CD4-positive, alpha-beta T cell (primary cell): Measurements from ENCODE around the gene ZEB1. TPM values are rescaled to one million over a fixed set of nuclear protein-coding genes. Genes with fewer than 3 reads are reported as not detected.

ENCODE experiments used
- ATAC-seq: fragments of 200-7000 bp; cut with Tn5 transposase; one replicate; pipeline ENCODE4 v1.10.0; 2022; ENCODE audit warnings: mild to moderate bottlenecking; ENCODE audit not compliant: poor library complexity
- CTCF ChIA-PET: fragments of 350-600 bp; sonication (Branson Sonifier 250); formaldehyde crosslinking; loops from one replicate; lab custom pipeline; 2021; ENCODE audit warnings: antibody characterized with exemption, inconsistent platforms; lab: Charles Lee
- POLR2A ChIA-PET: fragments of 350-600 bp; sonication (Branson Sonifier 250); formaldehyde crosslinking; loops from one replicate; lab custom pipeline; 2021; ENCODE audit warnings: antibody characterized with exemption, inconsistent platforms; lab: Charles Lee
- DNase-seq, 14 experiments: peaks; one replicate each; pipeline ENCODE4 v3.0.0-alpha.2; 2013 to 2020; ENCODE audit warnings: mixed read lengths in 2 of 14
- H3K27ac ChIP-seq, 2 donors: one replicate each; pipeline versions ENCODE4 v1.5.1 to v1.7.0; 2013; ENCODE audit warnings: low read length in 2 of 2, low read depth in 1 of 2, mild to moderate bottlenecking in 1 of 2
- H3K27me3 ChIP-seq, 2 experiments: 1 replicate in 1 of 2; 2 replicates in 1 of 2; pipeline versions ENCODE4 v1.6.1 to v1.7.0; 2013; ENCODE audit warnings: low read length in 2 of 2, control low read depth in 1 of 2, mild to moderate bottlenecking in 1 of 2, moderate library complexity in 1 of 2; ENCODE audit not compliant: insufficient read depth in 2 of 2, control insufficient read depth in 1 of 2
- H3K36me3 ChIP-seq: one replicate; pipeline ENCODE4 v1.6.1; 2013; ENCODE audit warnings: low read length, control low read depth; ENCODE audit not compliant: insufficient read depth
- H3K4me1 ChIP-seq: one replicate; pipeline ENCODE4 v1.6.1; 2013; ENCODE audit warnings: low read length, control low read depth; ENCODE audit not compliant: insufficient read depth
- H3K4me3 ChIP-seq: one replicate; pipeline ENCODE4 v1.5.1; 2013; ENCODE audit warnings: mild to moderate bottlenecking, low read length, moderate library complexity
- H3K9me3 ChIP-seq, 2 experiments: 1 replicate in 1 of 2; 2 replicates in 1 of 2; pipeline versions ENCODE4 v1.6.1 to v1.7.0; 2013; ENCODE audit warnings: low read length in 2 of 2, mild to moderate bottlenecking in 2 of 2, control low read depth in 1 of 2, moderate library complexity in 1 of 2; ENCODE audit not compliant: control insufficient read depth in 1 of 2, insufficient read depth in 1 of 2
- H3K27ac Mint-ChIP-seq: one replicate; pipeline ENCODE4 v1.8.0; 2020; ENCODE audit warnings: mixed read lengths
- H3K27me3 Mint-ChIP-seq: one replicate; pipeline ENCODE4 v1.8.0; 2021; ENCODE audit warnings: mixed read lengths
- H3K36me3 Mint-ChIP-seq: one replicate; pipeline ENCODE4 v1.8.0; 2021; ENCODE audit warnings: low read depth, mixed read lengths
- H3K4me1 Mint-ChIP-seq: one replicate; pipeline ENCODE4 v1.8.0; 2021; ENCODE audit warnings: low read depth, mixed read lengths
- H3K4me3 Mint-ChIP-seq: one replicate; pipeline ENCODE4 v1.8.0; 2020; ENCODE audit warnings: mild to moderate bottlenecking, mixed read lengths
- H3K9me3 Mint-ChIP-seq: one replicate; pipeline ENCODE4 v1.8.0; 2020; ENCODE audit warnings: mixed read lengths
- CTCF ChIP-seq: fragments of 200-600 bp; IDR thresholded peaks from one replicate; pipeline ENCODE4 v1.8.0; 2022; ENCODE audit warnings: antibody characterized with exemption, mild to moderate bottlenecking
- intact Hi-C, 2 experiments: fragments of 100-400 bp; cut with DNase I in 1 of 2; cut with micrococcal nuclease in 1 of 2; formaldehyde crosslinking; loops; one replicate each; pipeline versions ENCODE4 v1.15.1 to v1.9.0; 2023 to 2025; cut with DNase I, micrococcal nuclease
- total RNA-seq, 174 experiments: library from RNA in 2 of 174; stranded (reverse) in 2 of 174; gene quantifications; one replicate each; pipeline ENCODE4 v1.2.3 and lab custom pipeline; 2021 to 2026

Gene ZEB1
- total RNA-seq, 2 experiments from 2014 or later, result 132 to 134 TPM

DNA sequence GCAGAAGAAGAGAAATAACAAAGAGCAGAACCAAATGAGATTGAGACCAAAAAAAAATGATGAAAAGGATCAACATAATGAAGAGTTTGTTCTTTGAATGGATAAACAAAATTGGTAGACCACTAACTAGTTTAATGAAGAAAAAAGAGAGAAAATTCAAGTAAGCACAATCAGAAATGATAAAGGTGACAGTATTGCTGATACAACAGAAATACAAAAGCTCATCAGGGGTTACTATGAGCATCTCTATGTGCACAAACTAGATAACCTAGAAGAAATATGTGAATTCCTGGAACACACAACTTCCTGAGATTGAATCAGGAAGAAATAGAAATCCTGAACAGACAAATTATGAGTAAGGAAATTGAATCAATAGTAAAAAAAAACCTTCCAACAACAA, 157.1 kb downstream of the ZEB1 start:
- no peaks in the 10 kb centered on the region for H3K4me1 ChIP-seq
- H3K4me1 Mint-ChIP-seq, result peaks cover 40% of the 10 kb centered on the region
- ATAC-seq, result no peak
- intact Hi-C loops, result no loop called here
- H3K9me3 Mint-ChIP-seq, result peaks cover 17% of the 10 kb centered on the region
- no peaks in the 10 kb centered on the region for H3K27me3 ChIP-seq
- H3K36me3 ChIP-seq, result no peaks in the 10 kb centered on the region
- peaks cover 28% of the 10 kb centered on the region for H3K36me3 Mint-ChIP-seq
- TF ChIP-seq CTCF, result no peak
- no peak overlapping the region for H3K4me3 ChIP-seq
- CTCF ChIA-PET, result no interaction called here
- H3K9me3 ChIP-seq, result peaks cover 0 to 8% of the 10 kb centered on the region in 2 experiments
- POLR2A ChIA-PET, result interaction anchor here (0.7 to 0.9 kb wide), 2 partner anchors 132 to 155 kb away, joined by 3 to 5 read pairs; no protein-coding TSS in a partner anchor
- H3K27ac Mint-ChIP-seq, result no peak overlapping the region
- H3K27me3 Mint-ChIP-seq, result no peaks in the 10 kb centered on the region
- H3K4me3 Mint-ChIP-seq, result no peak overlapping the region
- H3K27ac ChIP-seq, result no peak overlapping the region
- DNase-seq, result no peak

- Mint-ChIP-seq H3K4me3 (no peak overlapping the region), H3K9me3 (peaks cover 17% of the 10 kb centered on the region), H3K27ac (no peak overlapping the region), H3K36me3 (peaks cover 34% of the 10 kb centered on the region), H3K4me1 (peaks cover 40% of the 10 kb centered on the region), H3K27me3 (no peaks in the 10 kb centered on the region)
- H3K27me3 ChIP-seq, result no peaks in the 10 kb centered on the region
- DNase-seq, result no peak
- no peaks in the 10 kb centered on the region for H3K4me1 ChIP-seq
- intact Hi-C loops, result no loop called here
- no peak overlapping the region for H3K27ac ChIP-seq
- ATAC-seq, result no peak
- H3K9me3 ChIP-seq, result peaks cover 0 to 8% of the 10 kb centered on the region in 2 experiments
- H3K36me3 ChIP-seq, result no peaks in the 10 kb centered on the region
- no peak overlapping the region for H3K4me3 ChIP-seq
- POLR2A ChIA-PET, result no interaction called here
- CTCF ChIA-PET, result no interaction called here
- no peak for TF ChIP-seq CTCF
Observed at GRCh38 chr10:31477584-31477983, 158.6 kb downstream of the ZEB1 start.

- ChIA-PET POLR2A (interaction anchor here (0.7 kb wide), 1 partner anchor 448 kb away, joined by 3 read pairs; the partner anchor contains the start of gene ZNF438), CTCF (no interaction called here)
- TF ChIP-seq CTCF, result no peak
- peak; percentile 51 for ATAC-seq
- no peaks in the 10 kb centered on the region for H3K36me3 ChIP-seq
- peak in 2 of 14 experiments; percentile 22 to 25 for DNase-seq
- no peak overlapping the region for H3K4me3 ChIP-seq
- Mint-ChIP-seq H3K36me3 (peaks cover 46% of the 10 kb centered on the region), H3K4me1 (peaks cover 40% of the 10 kb centered on the region), H3K27ac (no peak overlapping the region), H3K4me3 (no peak overlapping the region), H3K9me3 (peaks cover 24% of the 10 kb centered on the region), H3K27me3 (no peaks in the 10 kb centered on the region)
- intact Hi-C loops, result loop anchor here in 1 of 2 experiments (10.0 kb wide), 1 partner anchor 155 kb away; no protein-coding TSS in a partner anchor
- no peaks in the 10 kb centered on the region for H3K4me1 ChIP-seq
- no peak overlapping the region for H3K27ac ChIP-seq
- H3K9me3 ChIP-seq, result peaks cover 0 to 8% of the 10 kb centered on the region in 2 experiments
- H3K27me3 ChIP-seq, result no peaks in the 10 kb centered on the region
Observed at GRCh38 chr10:31479752-31480151, 160.7 kb downstream of the ZEB1 start.
